GM12865 (cell line): ENCODE measurements around the gene SIRT6.
"Not testable (repeated sequence)": the region's sequence is repeated elsewhere in the genome, so short reads cannot be mapped to it uniquely, and the experiment has no call there.

ENCODE experiments used
- DNase-seq: peaks from one replicate; pipeline ENCODE4 v3.0.0; 2010; ENCODE audit warnings: low read depth
- H3K4me3 ChIP-seq: 2 replicates; pipeline ENCODE4 v1.5.1; 2011; ENCODE audit warnings: mild to moderate bottlenecking, low read depth, low read length, control low read depth
- TF ChIP-seq, protein P1 (sequence below): IDR thresholded peaks from 2 replicates; pipeline ENCODE4 v1.5.1; 2011; ENCODE audit warnings: low read length, control low read depth, low read depth, inconsistent platforms; ENCODE audit not compliant: insufficient read depth; ENCODE audit errors: missing control alignments

SIRT6 gene

DNA sequence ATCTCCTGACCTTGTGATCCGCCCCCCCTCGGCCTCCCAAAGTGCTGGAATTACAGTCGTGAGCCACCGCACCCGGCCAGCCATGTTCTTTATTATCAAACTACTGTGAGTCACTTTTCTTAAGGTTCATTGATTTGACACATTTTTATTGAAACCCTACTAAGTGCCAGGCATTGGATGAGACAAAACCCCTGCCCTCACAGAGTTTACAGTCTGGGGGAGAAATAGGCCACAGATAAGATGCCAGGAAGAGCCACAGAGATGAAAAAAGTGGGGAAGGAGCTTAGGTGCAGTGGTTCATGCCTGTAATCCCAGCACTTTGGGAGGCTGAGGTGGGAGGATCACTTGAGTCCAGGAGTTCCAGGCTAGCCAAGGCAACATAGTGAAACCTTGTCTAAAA is 43.9 kb downstream of the SIRT6 start:
- no peak for DNase-seq
- no peak overlapping the region for H3K4me3 ChIP-seq
- TF ChIP-seq, protein P1, sequence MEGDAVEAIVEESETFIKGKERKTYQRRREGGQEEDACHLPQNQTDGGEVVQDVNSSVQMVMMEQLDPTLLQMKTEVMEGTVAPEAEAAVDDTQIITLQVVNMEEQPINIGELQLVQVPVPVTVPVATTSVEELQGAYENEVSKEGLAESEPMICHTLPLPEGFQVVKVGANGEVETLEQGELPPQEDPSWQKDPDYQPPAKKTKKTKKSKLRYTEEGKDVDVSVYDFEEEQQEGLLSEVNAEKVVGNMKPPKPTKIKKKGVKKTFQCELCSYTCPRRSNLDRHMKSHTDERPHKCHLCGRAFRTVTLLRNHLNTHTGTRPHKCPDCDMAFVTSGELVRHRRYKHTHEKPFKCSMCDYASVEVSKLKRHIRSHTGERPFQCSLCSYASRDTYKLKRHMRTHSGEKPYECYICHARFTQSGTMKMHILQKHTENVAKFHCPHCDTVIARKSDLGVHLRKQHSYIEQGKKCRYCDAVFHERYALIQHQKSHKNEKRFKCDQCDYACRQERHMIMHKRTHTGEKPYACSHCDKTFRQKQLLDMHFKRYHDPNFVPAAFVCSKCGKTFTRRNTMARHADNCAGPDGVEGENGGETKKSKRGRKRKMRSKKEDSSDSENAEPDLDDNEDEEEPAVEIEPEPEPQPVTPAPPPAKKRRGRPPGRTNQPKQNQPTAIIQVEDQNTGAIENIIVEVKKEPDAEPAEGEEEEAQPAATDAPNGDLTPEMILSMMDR = no peak

DNA sequence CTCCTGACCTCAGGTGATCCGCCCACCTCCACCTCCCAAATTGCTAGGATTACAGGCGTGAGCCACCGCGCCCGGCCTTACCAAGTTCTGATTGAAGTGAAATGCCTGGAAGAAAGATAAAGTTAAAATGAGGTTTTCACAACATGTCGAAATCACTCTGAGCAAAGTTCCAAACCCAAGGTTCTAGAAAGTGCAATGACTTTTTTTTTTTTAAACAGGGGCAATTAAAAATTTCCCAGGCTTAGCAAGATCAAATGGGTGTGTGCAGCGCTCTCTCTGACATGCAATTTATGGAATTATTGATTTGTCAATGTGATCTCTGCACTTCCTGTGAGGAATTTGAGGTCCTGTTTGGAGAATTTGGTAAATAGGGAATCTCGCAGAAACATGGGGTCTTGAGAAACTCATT is 45.7 kb downstream of the SIRT6 start:
- no peak for DNase-seq
- TF ChIP-seq, protein P1 = no peak

GRCh38 chr19:4135386-4135785 is 47.0 kb downstream of the SIRT6 start:
- H3K4me3 ChIP-seq, DNase-seq: not testable (repeated sequence)

More for the DNA sequence above, 45.7 kb downstream of the SIRT6 start:
- no peak overlapping the region for H3K4me3 ChIP-seq

- TF ChIP-seq, protein P1 = no peak
- no peak for DNase-seq
- no peak overlapping the region for H3K4me3 ChIP-seq
Observed at GRCh38 chr19:4134351-4134750, 48.0 kb downstream of the SIRT6 start.

- TF ChIP-seq, protein P1 = no peak
- DNase-seq = no peak
- no peak overlapping the region for H3K4me3 ChIP-seq
Observed at GRCh38 chr19:4130744-4131438, 51.5 kb downstream of the SIRT6 start.

GRCh38 chr19:4129050-4129449 is 53.3 kb downstream of the SIRT6 start:
- DNase-seq, H3K4me3 ChIP-seq: not testable (repeated sequence)

DNA sequence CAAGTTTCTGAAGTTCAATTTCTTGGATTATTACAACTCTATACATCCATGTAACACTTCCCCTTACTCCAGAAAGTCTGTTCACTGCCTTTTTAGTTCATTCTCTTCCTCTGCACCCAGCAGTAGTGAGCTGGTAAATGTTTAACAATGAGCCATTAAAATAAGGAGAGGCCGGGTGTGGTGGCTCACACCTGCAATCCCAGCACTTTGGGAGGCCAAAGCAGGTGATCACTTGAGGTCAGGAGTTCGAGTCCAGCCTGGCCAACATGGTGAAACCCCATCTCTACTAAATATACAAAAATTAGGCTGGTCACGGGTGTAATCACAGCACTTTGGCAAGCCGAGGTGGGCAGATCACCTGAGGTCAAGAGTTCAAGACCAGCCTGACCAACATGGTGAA is 55.0 kb downstream of the SIRT6 start:
- not testable (repeated sequence) for DNase-seq, H3K4me3 ChIP-seq

DNA sequence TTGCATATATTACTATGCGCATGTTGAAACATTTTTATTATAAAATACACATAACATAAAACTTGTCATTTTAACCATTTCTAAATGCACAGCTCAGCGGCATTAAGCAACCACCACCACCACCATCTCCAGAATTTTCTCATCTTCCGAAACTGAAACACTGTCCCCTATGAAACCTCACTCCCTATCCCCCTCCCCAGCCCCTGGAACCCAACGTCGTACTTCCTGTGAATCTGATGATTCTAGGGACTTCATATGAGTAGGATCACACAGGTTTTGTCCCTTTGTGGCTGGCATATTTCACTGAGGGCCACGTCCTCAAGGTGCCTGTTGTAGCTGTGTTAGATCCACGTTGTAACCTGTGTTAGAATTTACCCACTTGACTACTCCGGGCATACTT is 57.7 kb downstream of the SIRT6 start:
- TF ChIP-seq, protein P1 = no peak
- H3K4me3 ChIP-seq = peak overlapping the region; percentile 65
- DNase-seq = no peak
